LHCN-M2 (cell line): ENCODE measurements around the gene RAB23. TPM values are rescaled to one million over a fixed set of nuclear protein-coding genes. Genes with fewer than 3 reads are reported as not detected.

Source experiments
- total RNA-seq: library from RNA; depleted of rRNA; stranded (reverse); fragments of >200 nt; gene quantifications from 2 replicates; pipeline ENCODE4 v1.2.3, GENCODE V29; 2014; rRNA removed

RAB23 gene
- total RNA-seq, 1 experiment from 2014 or later: 39.8 TPM

Other genes with a start within 250 kb of the RAB23 start
- 15.2 and 16.1 TPM in 2 replicates for gene KIAA1586, start 175.6 kb downstream of the RAB23 start, total RNA-seq
- gene ZNF451, start 132.1 kb downstream of the RAB23 start, total RNA-seq: 41.4 and 42.9 TPM in 2 replicates
- gene BAG2, start 50.0 kb downstream of the RAB23 start, total RNA-seq: 16.3 and 19.6 TPM in 2 replicates
- gene PRIM2, start 95.3 kb upstream of the RAB23 start, total RNA-seq: 43.6 and 43.7 TPM in 2 replicates